Liver (tissue), 9 donors: ENCODE measurements around the gene UGT1A6. TPM values are rescaled to one million over a fixed set of nuclear protein-coding genes. Genes with fewer than 3 reads are reported as not detected.

Source experiments
- DNase-seq: peaks from one replicate; pipeline ENCODE4 v3.0.0-alpha.2; 2017; ENCODE audit warnings: low spot score
- H3K27ac ChIP-seq, 2 donors: one replicate each; pipeline ENCODE4 v1.7.0; 2013; ENCODE audit warnings: inconsistent platforms in 2 of 2, low read length in 2 of 2, control low read depth in 1 of 2, low read depth in 1 of 2, mild to moderate bottlenecking in 1 of 2
- H3K27me3 ChIP-seq, 4 donors: one replicate each; pipeline versions ENCODE4 v1.6.1 to v1.7.0; 2013; ENCODE audit warnings: low read length in 3 of 4, inconsistent platforms in 1 of 4, mild to moderate bottlenecking in 1 of 4, moderate library complexity in 1 of 4; ENCODE audit not compliant: control insufficient read depth in 4 of 4, insufficient read depth in 4 of 4
- H3K36me3 ChIP-seq, 4 donors: one replicate each; pipeline versions ENCODE4 v1.6.1 to v1.7.0; 2013; ENCODE audit warnings: low read length in 3 of 4, mild to moderate bottlenecking in 3 of 4, low read depth in 1 of 4, moderate library complexity in 1 of 4; ENCODE audit not compliant: control insufficient read depth in 4 of 4, insufficient read depth in 3 of 4
- H3K4me1 ChIP-seq, 4 donors: one replicate each; pipeline versions ENCODE4 v1.6.1 to v1.7.0; 2013; ENCODE audit warnings: low read length in 3 of 4, mild to moderate bottlenecking in 3 of 4, moderate library complexity in 1 of 4; ENCODE audit not compliant: control insufficient read depth in 4 of 4, insufficient read depth in 4 of 4
- H3K4me3 ChIP-seq, 3 donors: one replicate each; pipeline versions ENCODE4 v1.6.1 to v1.7.0; 2013; ENCODE audit warnings: low read length in 3 of 3, control low read depth in 1 of 3, low read depth in 1 of 3, mild to moderate bottlenecking in 1 of 3
- H3K9ac ChIP-seq, 2 donors: one replicate each; pipeline ENCODE4 v1.7.0; 2013; ENCODE audit warnings: low read length in 2 of 2, mild to moderate bottlenecking in 2 of 2, moderate library complexity in 2 of 2, control low read depth in 1 of 2, low read depth in 1 of 2
- H3K9me3 ChIP-seq, 4 donors: one replicate each; pipeline versions ENCODE4 v1.6.1 to v1.7.0; 2013; ENCODE audit warnings: low read length in 3 of 4; ENCODE audit not compliant: control insufficient read depth in 4 of 4
- ATF3 ChIP-seq: IDR thresholded peaks from 2 replicates; pipeline ENCODE4 v1.6.1; 2016; ENCODE audit warnings: antibody characterized with exemption
- CTCF ChIP-seq: fragments of 150-350 bp; IDR thresholded peaks from 2 replicates; pipeline ENCODE4 v1.5.1; 2017; ENCODE audit warnings: improper control_type of control experiment, low read depth, low read length; ENCODE audit not compliant: missing input control
- FOXA1 ChIP-seq: IDR thresholded peaks from 2 replicates; pipeline ENCODE4 v1.6.1; 2016; ENCODE audit warnings: antibody characterized with exemption
- FOXA2 ChIP-seq: IDR thresholded peaks from 2 replicates; pipeline ENCODE4 v1.6.1; 2016; ENCODE audit warnings: antibody characterized with exemption
- GABPA ChIP-seq, 2 donors: IDR thresholded peaks in 1 of 2; conservative IDR thresholded peaks in 1 of 2; 2 replicates each; pipeline ENCODE4 v1.6.1; 2016; ENCODE audit warnings: antibody characterized with exemption in 2 of 2, mild to moderate bottlenecking in 1 of 2, moderate library complexity in 1 of 2
- HNF4A ChIP-seq, 2 donors: conservative IDR thresholded peaks; 2 replicates each; pipeline ENCODE4 v1.6.1; 2016; ENCODE audit warnings: antibody characterized with exemption in 2 of 2, mild to moderate bottlenecking in 2 of 2
- JUND ChIP-seq, 2 donors: IDR thresholded peaks; 2 replicates each; pipeline ENCODE4 v1.6.1; 2016; ENCODE audit warnings: antibody characterized with exemption in 2 of 2
- NR2F2 ChIP-seq: IDR thresholded peaks from 2 replicates; pipeline ENCODE4 v1.6.1; 2016; ENCODE audit warnings: antibody characterized with exemption
- RAD21 ChIP-seq, 2 donors: IDR thresholded peaks; 2 replicates each; pipeline ENCODE4 v1.6.1; 2016; ENCODE audit warnings: antibody characterized with exemption in 2 of 2, mild to moderate bottlenecking in 2 of 2
- REST ChIP-seq: IDR thresholded peaks from 2 replicates; pipeline ENCODE4 v1.6.1; 2016; ENCODE audit warnings: antibody characterized with exemption, mild to moderate bottlenecking
- RXRA ChIP-seq, 2 donors: IDR thresholded peaks; 2 replicates each; pipeline ENCODE4 v1.6.1; 2017 to 2018; ENCODE audit warnings: antibody characterized with exemption in 2 of 2, mild to moderate bottlenecking in 1 of 2
- SP1 ChIP-seq: IDR thresholded peaks from 2 replicates; pipeline ENCODE4 v1.6.1; 2018; ENCODE audit warnings: antibody characterized with exemption, mild to moderate bottlenecking
- YY1 ChIP-seq: IDR thresholded peaks from 2 replicates; pipeline ENCODE4 v1.6.1; 2016; ENCODE audit warnings: antibody characterized with exemption, mild to moderate bottlenecking
- ZBTB33 ChIP-seq: IDR thresholded peaks from 2 replicates; pipeline ENCODE4 v1.6.1; 2016; ENCODE audit warnings: antibody characterized with exemption
- WGBS: extraction: QIAGEN DNeasy Blood & Tissue Kit; methylation state at CpG from one replicate; pipeline ENCODE4 v1.1.7; 2013; 5-methylcytosine and 5-hydroxymethylcytosine counted together
- polyA plus RNA-seq, 2 donors: library from polyadenylated mRNA; stranded (reverse) in 1 of 2; unstranded in 1 of 2; fragments of 200-250 nt in 1 of 2; fragments of >200 nt in 1 of 2; fragmentation: Nextera tagmentation in 1 of 2; extraction: Ambion mirVana in 1 of 2; gene quantifications; one replicate each; pipeline versions ENCODE4 v1.2.1 to v1.2.3, GENCODE V29; 2013 to 2015
- total RNA-seq, 2 donors: library from RNA; depleted of rRNA; stranded (reverse); fragments of >200 nt; gene quantifications; one replicate each; pipeline ENCODE4 v1.2.3, GENCODE V29; 2014
- donor health status: healthy.
- donor health status: healthy.
- donor health status: healthy.
- donor health status: healthy.
- donor health status: healthy.

UGT1A6 gene
- total and polyA plus RNA-seq, 4 donors = 33.4 to 103 (median 46.5) TPM; not detected in 1

- TF ChIP-seq FOXA2 (no peak), NR2F2 (no peak), YY1 (no peak), ZBTB33 (no peak), REST (no peak), CTCF (no peak)
- H3K9ac ChIP-seq = no peak overlapping the region
- no peaks in the 10 kb centered on the region for H3K36me3 ChIP-seq
- no peak overlapping the region for H3K4me3 ChIP-seq
- H3K4me1 ChIP-seq = no peaks in the 10 kb centered on the region
- H3K27ac ChIP-seq = no peak overlapping the region
- H3K9me3 ChIP-seq = no peaks in the 10 kb centered on the region
- 92% methylated on average over 6 of the region's 6 CpGs for WGBS
- no peaks in the 10 kb centered on the region for H3K27me3 ChIP-seq
- no peak for DNase-seq
Measured at GRCh38 chr2:233810385-233810784, 117.7 kb downstream of the UGT1A6 start.

GRCh38 chr2:233811087-233811486 is 118.4 kb downstream of the UGT1A6 start:
- Histone ChIP-seq H3K27ac (no peak overlapping the region), H3K4me1 (no peaks in the 10 kb centered on the region), H3K36me3 (no peaks in the 10 kb centered on the region), H3K9ac (no peak overlapping the region), H3K9me3 (no peaks in the 10 kb centered on the region), H3K4me3 (no peak overlapping the region), H3K27me3 (no peaks in the 10 kb centered on the region)
- 84% methylated on average over 4 of the region's 4 CpGs for WGBS
- DNase-seq = no peak
- no peak for TF ChIP-seq SP1
- TF ChIP-seq FOXA1 = no peak
- no peak for TF ChIP-seq NR2F2
- TF ChIP-seq FOXA2 = no peak
- TF ChIP-seq ATF3 = no peak
- no peak for TF ChIP-seq RAD21 (IDR thresholded peaks at IDR 0.05)
- no peak for TF ChIP-seq CTCF
- TF ChIP-seq HNF4A (conservative IDR thresholded peaks at IDR 0.05) = no peak
- no peak for TF ChIP-seq RXRA (IDR thresholded peaks at IDR 0.05)
- TF ChIP-seq GABPA (IDR thresholded peaks at IDR 0.05 in 1 of 2, conservative IDR thresholded peaks at IDR 0.05 in 1 of 2) = no peak
- TF ChIP-seq JUND (IDR thresholded peaks at IDR 0.05) = no peak
- no peak for TF ChIP-seq REST
